ENCODE results near the gene ATP6V0E2. TPM values are rescaled to one million over a fixed set of nuclear protein-coding genes. Genes with fewer than 3 reads are reported as not detected.

ATP6V0E2 gene
- total and polyA plus RNA-seq, 12 donors = 17.5 to 101 (median 32.0) TPM

DNA sequence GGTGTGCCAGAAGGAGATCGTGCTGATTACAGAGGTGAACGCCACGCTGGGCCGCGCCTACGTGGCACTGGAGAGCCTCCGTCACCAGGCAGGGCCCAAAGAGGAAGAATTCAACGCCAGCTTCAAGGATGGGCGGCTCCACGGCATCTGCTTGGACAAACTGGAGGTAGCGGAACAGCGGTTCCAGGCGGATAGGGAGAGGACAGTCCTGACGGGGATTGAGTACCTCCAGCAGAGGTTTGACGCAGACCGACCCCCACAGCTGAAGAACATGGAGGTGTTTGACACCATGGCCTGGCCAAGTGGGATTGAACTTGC lies 12.1 kb upstream of the ATP6V0E2 start:
- WGBS, 4 donors = 91 to 97% (median 94%) methylated on average over 16 of the region's 16 CpGs
- Histone ChIP-seq H3K9me3 (replicated peaks in 1 of 3) (no peaks in the 10 kb centered on the region), H3K4me3 (no peak overlapping the region), H3K27me3 (no peaks in the 10 kb centered on the region), H3K27ac (no peak overlapping the region), H3K4me1 (replicated peaks in 1 of 2) (no peaks in the 10 kb centered on the region), H3K36me3 (replicated peaks in 1 of 2) (peaks cover 0 to 33% of the 10 kb centered on the region in 2 donors)
- TF ChIP-seq POLR2A (IDR thresholded peaks at IDR 0.05) = no peak
- TF ChIP-seq, protein P1, sequence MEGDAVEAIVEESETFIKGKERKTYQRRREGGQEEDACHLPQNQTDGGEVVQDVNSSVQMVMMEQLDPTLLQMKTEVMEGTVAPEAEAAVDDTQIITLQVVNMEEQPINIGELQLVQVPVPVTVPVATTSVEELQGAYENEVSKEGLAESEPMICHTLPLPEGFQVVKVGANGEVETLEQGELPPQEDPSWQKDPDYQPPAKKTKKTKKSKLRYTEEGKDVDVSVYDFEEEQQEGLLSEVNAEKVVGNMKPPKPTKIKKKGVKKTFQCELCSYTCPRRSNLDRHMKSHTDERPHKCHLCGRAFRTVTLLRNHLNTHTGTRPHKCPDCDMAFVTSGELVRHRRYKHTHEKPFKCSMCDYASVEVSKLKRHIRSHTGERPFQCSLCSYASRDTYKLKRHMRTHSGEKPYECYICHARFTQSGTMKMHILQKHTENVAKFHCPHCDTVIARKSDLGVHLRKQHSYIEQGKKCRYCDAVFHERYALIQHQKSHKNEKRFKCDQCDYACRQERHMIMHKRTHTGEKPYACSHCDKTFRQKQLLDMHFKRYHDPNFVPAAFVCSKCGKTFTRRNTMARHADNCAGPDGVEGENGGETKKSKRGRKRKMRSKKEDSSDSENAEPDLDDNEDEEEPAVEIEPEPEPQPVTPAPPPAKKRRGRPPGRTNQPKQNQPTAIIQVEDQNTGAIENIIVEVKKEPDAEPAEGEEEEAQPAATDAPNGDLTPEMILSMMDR (IDR thresholded peaks at IDR 0.05) = no peak
- intact Hi-C loops (cut with DNase I) = no loop called here
- DNase-seq = peak in 1 of 7 donors; percentile 46

DNA sequence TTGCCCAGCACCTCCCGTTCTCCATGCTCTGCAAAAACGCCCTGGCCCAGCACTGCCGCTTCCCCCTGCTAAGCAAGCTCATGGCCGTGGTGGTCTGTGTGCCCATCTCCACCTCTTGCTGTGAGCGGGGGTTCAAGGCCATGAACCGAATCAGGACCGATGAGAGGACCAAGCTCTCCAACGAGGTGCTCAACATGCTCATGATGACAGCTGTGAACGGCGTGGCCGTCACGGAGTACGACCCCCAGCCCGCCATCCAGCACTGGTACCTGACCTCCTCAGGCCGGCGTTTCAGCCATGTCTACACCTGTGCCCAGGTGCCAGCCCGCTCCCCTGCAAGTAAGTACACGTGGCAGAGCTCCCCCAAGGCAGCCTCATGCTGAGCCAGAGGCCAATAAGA lies 11.6 kb upstream of the ATP6V0E2 start:
- no peak overlapping the region for H3K4me3 ChIP-seq
- DNase-seq = peak in 1 of 7 donors; percentile 51
- no peak overlapping the region for H3K27ac ChIP-seq
- peaks cover 0 to 33% of the 10 kb centered on the region in 2 donors for H3K36me3 ChIP-seq (replicated peaks in 1 of 2)
- TF ChIP-seq POLR2A (IDR thresholded peaks at IDR 0.05) = no peak
- TF ChIP-seq, protein P1 (IDR thresholded peaks at IDR 0.05) = no peak
- H3K27me3 ChIP-seq = no peaks in the 10 kb centered on the region
- intact Hi-C loops (cut with DNase I) = no loop called here
- WGBS, 4 donors = 88 to 97% (median 91%) methylated on average over 3 to 18 of the region's 18 CpGs
- H3K9me3 ChIP-seq (replicated peaks in 1 of 3) = no peaks in the 10 kb centered on the region
- no peaks in the 10 kb centered on the region for H3K4me1 ChIP-seq (replicated peaks in 1 of 2)

DNA sequence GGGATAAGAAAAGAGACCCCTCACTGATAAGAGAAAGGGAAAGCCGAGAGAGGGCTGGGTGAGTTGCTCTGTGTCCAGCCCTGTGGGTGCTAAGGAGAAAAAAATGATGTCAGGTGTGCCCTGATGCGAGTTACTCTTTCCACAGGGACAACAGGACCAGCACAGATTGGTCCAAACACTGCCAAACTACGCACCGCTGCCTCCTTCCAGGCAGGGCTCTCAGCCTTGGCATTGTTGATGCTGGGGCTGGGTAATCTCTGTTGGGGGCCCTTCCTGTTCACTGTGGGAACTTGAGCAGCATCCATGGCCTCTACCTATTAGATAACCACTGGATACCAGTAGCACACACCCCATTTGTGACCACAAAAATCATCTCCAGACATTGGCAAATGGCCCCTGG lies 10.3 kb upstream of the ATP6V0E2 start:
- H3K9me3 ChIP-seq (replicated peaks in 1 of 3) = no peaks in the 10 kb centered on the region
- no peak overlapping the region for H3K4me3 ChIP-seq
- intact Hi-C loops (cut with DNase I) = no loop called here
- 94 to 98% (median 97%) methylated on average over 2 to 4 of the region's 4 CpGs for WGBS, 4 donors
- no peak for TF ChIP-seq POLR2A (IDR thresholded peaks at IDR 0.05)
- TF ChIP-seq, protein P1 (IDR thresholded peaks at IDR 0.05) = no peak
- H3K36me3 ChIP-seq (replicated peaks in 1 of 2) = peaks cover 0 to 33% of the 10 kb centered on the region in 2 donors
- no peaks in the 10 kb centered on the region for H3K4me1 ChIP-seq (replicated peaks in 1 of 2)
- DNase-seq = no peak
- H3K27ac ChIP-seq = no peak overlapping the region
- H3K27me3 ChIP-seq = no peaks in the 10 kb centered on the region

DNA sequence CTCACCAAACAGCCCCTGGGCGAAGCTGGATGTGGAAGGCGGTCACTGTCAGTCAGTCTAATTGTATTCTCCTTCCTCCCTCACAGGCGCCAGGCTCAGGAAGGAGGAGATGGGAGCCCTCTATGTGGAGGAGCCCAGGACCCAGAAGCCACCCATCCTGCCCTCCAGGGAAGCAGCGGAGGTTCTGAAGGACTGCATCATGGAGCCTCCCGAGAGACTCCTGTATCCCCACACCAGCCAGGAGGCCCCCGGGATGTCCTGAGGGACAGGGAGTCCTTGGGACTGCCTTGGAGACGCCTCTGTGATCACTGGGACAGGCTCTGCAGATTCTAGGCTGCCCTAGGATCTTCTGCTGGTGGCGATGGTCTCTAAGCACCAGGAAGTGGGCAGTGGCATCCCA lies 9.7 kb upstream of the ATP6V0E2 start:
- WGBS, 4 donors = 92 to 100% (median 93%) methylated on average over 4 to 8 of the region's 8 CpGs
- Histone ChIP-seq H3K36me3 (replicated peaks in 1 of 2) (peaks cover 0 to 33% of the 10 kb centered on the region in 2 donors), H3K4me1 (replicated peaks in 1 of 2) (no peaks in the 10 kb centered on the region), H3K4me3 (no peak overlapping the region), H3K27me3 (no peaks in the 10 kb centered on the region), H3K9me3 (replicated peaks in 1 of 3) (no peaks in the 10 kb centered on the region), H3K27ac (no peak overlapping the region)
- no peak for TF ChIP-seq POLR2A (IDR thresholded peaks at IDR 0.05)
- TF ChIP-seq, protein P1 (IDR thresholded peaks at IDR 0.05) = no peak
- no peak for DNase-seq
- intact Hi-C loops (cut with DNase I) = no loop called here
